ENCODE results near the gene GUCY2F. TPM values are rescaled to one million over a fixed set of nuclear protein-coding genes. Genes with fewer than 3 reads are reported as not detected.

GUCY2F gene
- total RNA-seq = not detected in 2 replicates

DNA sequence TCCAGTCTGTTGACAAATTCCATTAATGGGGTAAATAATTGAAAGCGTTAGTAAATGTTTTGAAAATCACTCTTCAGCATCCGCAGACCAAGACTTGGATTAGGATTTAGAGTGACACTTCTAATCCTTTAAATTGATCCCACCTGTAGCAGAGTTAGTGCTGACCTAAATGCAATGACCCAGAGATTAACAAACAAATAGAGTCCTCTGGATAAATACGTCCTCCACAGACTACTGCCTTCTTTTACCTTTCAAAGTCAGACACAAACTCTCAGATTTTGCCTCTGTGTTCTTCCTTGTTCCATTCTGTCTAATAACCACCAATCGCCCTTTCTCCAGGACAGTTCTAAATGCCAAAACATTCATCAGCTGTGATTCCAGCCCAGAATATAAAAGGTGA is at the start of gene GUCY2F:
GUCY2F (minus strand) TSS at position 101 of the 400 bp plus-strand sequence. CDS start 6,150 bp downstream, outside the sequence.

Other genes starting within 250 kb of the GUCY2F start
- 13.5 and 17.0 TPM in 2 replicates for gene NXT2, start 54.8 kb upstream of the GUCY2F start, total RNA-seq
- gene KCNE5, start 143.1 kb upstream of the GUCY2F start, total RNA-seq = under 0.01 TPM in 1 of 2 replicates, not detected in the other